ENCODE results near the gene PC.
"Not testable (repeated sequence)": the region's sequence is repeated elsewhere in the genome, so short reads cannot be mapped to it uniquely, and the experiment has no call there.

The PC gene

DNA sequence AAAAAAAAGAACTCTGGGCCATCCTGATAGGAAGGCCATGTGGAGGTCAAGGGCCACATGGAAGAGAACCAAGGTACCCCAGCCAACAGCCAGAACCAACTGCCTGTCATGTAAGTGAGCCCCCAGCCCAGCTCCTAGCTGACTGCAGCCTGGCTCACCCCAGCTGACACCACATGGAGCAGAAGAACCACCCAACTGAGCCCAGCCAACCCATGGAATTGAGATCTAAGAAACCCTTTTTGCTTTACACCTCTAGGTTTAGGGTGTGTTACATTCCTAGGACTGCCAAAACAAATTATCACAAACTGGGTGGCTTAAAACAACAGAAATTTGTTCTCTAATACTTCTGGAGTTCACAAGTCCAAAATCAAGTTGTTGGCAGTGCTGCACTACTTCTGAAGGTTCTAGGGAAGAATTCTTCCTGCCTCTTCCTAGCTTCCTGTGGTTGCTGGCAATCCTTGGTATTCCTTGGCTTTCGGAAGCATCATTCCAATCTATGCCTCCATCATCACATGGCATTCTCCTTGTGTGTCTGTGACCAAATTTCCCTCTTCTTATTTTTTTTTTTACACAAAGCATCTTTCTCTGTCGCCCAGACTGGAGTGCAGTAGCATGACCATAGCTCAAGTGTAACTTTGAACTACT, 21.3 kb upstream of the PC start:
- DNase-seq, result no peak

DNA sequence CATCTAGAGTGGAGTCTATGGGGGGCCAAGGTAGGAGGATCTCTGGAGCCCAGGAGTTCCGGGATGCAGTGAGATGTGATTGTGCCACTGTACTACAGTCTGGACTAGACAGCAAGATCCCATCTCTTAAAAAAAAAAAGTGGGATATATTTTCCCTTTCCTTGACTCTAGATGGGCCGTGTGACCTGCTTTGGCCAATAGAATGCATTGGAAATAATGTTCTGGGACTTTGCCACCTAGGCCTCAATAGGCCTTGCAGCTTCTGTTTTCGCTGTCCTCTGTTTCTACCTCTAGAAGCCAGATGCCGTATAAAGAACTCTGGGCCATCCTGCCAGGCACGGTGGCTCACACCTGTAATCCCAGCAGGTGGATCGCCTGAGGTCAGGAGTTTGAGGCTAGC, 20.5 kb upstream of the PC start:
- no peak for DNase-seq

DNA sequence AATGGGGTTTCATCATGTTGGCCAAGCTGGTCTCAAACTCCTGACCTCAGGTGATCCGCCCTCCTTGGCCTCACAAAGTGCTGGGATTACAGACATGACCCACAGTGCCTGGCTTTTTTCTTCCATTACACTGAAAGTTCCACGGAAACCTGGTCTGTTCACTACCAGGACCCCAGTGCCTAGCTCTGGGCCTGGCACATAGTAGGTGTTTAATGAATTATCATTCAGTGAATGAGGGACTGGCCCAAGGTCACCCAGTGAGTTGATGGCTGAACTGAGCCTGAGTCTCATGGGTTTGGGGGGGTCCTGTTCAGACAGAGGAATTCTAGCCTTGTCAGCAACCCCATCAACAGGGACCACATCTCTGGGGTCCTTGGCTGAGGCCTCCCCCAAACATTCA, 20.0 kb upstream of the PC start:
- no peak for DNase-seq

DNA sequence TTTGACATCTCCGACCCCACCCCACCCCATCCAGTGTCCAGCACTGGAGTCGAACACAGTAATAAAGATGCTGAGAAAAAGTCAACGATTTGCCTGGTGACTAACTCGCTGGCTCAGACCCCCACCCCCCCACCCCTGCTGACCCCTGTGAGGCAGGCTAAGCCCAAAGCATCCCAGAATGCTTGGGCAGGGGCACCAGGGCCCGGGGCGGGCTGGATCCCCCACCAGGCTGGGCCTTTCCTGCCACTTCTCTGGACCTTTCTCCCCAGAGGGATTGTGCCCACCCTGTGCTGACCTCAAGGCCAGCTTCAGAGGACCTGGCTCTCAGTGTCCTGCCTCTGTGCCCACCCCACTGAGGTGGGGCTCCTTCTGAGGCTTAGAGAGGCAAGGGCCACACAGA, 18.7 kb upstream of the PC start:
- no peak for DNase-seq

DNA sequence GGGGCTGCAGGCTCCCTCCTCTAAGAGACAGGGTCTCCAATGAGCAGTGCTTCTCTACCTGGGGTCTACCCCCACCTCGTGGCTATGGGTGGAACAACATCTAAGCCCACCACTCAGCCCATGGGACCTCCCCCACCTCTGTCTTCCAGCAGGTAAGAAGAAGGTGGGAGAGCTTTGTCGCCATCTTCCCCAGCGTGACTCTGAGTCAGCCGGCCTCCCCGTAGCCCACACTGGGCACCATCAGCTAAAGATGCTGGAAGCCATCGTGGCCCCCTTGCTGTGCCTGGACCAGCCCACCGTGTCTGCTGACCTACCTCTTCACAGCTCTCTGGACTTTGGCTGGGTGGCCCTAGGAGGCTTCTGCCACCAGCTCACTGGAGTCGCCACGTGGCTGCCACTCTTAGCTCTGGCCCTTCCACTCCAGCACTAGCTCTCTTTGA, 17.9 kb upstream of the PC start:
- peak; percentile 23 for DNase-seq

DNA sequence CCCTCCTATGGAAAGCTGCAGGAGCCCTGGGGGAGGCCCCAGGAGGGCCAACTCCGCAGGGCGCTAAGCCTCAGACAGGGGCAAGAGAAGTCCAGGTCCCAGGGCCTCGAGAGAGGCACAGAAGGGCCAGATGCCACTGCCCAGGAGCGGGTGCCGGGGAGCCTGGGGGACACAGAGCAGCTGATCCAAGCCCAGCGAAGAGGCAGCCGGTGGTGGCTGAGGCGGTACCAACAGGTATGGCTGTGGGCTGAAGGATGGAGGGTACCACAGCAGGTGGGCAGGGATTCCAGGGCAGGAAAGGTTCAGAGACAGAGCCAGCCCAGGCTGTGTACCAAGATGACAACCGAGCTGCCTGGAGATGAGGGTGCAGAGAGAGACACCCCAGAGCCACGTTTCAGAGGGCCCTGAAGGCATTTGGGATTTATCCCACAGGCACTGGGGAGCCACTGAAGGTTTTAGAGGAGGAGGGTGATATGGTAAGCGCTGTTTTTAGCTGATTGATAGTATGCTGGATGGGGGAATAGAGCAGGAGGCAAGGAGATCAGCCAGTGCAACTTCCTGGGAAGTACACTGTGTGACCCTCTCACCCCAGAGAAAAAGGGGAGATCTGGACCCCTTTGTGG, 17.3 kb upstream of the PC start:
- DNase-seq, result no peak

DNA sequence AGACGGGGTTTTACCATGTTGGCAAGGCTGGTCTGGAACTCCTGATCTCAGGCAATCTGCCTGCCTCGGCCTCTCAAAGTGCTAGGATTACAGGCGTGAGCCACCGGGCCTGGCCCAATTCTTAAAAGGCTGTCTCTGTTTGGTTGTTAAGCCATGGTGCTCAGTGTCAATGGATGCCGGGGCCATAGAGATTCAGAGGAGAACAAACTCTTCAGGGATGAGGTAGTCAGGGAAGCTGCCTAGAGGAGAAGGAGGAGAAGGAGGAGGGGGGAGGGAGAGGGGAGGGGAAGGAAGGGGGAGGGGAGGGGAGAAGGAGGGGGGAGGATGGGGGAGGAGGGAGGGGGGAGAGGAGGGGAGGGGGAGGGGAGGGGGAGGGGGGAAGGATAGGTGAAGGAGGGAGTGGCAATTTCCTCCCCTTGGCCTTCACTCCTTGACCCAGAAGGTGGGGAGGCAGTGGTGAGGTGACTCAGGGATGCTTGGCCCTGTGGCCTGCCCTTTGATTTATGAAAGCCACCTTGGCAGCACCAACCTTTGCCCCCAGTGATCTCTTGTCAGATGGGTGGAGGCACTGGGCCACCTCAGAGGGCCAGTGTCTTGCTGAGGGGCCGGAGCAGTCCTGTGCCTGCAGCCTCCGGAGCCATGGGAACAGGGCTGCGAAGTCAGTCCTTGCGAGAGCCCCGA, 16.7 kb upstream of the PC start, which contains the start of gene C11orf86:
Gene C11orf86, plus strand, starts transcription at position 581 of the 681 bp plus-strand sequence. Its CDS starts 59 bp downstream, at position 640.
- no peak for DNase-seq

DNA sequence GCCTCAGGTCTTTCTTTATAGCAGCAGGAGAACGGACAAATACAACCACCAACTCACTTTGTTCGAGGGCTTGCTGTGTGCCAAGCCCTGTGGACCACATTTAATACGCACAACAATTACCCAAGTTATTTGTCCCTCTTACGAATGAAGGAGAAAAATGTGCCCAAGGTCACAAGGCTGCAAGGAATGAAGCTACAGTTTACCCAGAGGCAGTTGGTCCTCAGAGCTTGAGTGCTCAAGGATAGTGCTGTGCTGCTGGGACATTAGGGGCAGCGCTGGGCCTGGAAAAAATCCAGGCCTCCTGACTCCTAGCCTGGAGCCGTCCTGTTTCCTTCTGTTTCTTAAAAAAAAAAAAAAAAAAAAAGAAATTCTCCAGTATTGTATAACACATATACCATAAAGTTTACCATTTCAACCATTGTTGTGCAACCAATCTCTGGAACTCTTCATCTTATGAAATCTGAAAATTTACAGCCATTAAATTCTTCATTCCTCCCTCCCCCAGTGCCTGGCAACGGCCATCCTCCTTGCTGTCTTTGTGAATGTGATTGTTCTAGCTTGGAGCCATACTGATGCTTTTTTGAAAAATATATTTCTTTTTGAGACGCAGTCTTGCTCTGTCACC, 15.9 kb upstream of the PC start:
- no peak for DNase-seq

DNA sequence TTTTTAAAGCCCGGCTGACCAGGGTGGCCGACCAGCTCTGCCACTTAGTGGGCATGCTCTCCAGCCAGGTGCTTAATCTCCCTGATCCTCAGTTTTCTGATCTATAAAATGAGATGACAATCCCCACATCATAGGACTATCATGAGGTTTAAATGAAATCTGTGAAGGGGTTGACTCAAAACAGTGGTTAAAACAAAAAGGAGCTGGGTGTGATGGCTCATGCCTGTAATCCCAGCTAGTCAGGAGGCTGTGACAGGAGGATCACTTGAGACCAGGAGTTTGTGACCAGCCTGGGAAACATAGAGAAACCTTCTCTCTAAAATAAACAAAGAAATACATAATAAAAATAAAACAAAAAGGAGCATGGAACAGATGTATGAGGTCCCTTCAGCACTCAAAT, 13.3 kb upstream of the PC start:
- no peak for DNase-seq

DNA sequence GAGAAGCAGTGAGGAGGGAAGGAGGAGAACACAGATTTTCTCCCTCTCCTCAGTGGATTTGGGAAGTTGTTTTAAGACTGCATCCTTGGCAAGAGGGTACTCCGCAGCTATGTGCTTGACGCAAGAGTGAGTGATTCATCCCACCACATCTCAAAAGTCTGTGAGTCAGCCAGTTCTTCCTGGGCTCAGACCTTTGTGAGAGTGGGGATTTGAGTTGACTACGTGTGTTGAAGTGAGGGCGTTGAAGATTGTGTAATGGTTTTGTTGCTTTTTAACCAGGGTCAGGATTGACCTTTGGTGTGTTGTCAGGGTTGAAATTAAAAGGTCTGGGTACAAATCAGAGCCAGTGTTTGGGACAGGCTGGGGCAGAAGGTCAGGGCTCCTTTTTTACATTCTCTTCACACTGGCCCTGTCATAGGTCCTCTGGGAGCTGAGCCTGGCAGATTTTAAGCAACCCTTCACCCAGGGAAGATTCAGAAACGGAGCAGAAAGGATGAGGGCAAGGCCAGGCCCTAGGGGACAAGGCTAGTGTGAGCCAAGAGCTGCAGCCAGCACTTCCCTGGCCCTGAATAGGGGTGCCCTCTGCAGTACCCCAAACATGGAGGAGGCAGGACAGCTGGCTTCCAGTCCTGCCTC, 12.7 kb upstream of the PC start:
- DNase-seq, result no peak

DNA sequence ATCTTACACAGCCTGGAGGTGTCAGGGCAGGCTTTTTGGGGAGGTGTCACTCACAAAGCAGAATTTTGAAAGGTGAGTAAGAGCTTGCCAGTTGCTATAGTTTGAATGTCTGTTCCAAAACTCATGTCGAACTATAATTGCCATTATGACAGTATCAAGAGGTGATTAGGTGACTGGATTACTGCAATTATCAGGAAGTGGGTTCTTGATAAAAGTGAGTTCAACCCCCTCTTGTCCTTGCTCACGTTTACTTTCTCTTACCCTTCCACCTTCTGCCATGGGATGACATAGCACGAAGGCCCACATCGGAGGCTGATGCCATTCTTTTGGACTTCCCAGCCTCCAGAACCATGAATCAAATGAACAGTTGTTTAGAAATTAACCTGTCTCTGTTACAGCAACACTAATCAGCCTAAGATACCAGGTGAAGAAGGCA, 12.2 kb upstream of the PC start:
- no peak for DNase-seq

DNA sequence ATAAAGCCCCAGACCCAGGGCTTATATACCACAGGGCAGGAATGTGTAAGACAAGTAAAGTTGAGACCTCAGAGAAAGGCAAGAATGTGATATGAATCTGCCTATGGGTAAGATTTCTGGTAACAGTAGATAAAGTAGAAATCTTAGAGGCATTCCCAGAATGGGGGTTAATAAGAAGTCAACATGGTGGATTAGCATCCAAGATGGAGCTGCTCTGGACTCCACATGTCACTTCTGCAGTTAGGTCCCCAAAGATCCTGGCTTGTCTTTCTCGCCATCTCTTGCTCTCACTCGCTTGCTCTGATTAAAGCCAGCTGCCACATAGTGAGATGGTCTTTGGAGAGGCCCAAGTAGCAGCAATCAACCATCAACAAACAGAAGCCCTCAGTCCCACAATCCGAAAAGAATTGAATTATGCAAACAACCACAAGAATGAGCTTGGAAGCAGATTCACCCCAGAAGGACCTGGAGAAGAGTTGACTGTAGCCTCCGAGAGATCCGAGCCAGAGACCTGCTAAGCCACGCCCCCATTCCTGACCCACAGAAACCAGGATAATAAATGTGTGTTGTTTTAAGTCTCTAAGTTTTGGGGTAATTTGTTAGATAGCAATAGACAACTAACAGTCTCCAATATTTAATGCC, 11.5 kb upstream of the PC start:
- DNase-seq, result no peak

DNA sequence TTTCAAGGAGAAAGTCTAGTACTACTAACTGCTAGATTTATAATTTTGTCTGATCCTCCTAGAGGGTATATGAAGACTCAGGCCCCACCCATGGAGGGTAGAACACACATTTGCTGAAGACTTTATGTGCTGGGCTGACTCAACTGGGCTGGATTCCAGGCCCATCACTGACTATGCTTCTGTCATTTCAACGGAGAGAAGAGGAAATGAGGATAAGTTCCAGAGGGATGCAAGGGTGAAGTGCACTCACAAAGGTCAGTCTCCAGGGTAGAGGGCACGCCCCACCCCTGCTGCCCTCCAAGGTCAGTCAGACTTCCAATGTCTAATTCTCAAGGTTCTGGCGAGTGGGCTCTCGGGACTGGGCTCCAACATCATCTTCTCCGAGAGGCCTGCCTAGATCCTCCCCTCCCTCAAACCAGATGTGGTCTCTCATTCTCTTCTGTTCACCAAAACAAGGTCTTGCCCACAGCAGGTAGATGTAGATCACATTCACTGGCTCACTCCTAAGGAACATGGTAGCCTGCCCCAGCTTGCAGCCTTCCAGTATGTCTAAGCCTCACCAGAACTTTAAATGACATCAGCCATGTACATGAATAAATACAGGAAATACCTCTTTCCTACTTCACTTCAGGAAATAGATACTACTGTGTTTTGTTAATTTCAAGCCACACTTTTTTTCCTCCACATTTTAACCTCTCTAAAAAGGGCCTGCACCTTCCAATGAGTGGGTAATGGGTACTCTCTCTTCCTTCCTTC, 9.7 kb upstream of the PC start:
- no peak for DNase-seq

DNA sequence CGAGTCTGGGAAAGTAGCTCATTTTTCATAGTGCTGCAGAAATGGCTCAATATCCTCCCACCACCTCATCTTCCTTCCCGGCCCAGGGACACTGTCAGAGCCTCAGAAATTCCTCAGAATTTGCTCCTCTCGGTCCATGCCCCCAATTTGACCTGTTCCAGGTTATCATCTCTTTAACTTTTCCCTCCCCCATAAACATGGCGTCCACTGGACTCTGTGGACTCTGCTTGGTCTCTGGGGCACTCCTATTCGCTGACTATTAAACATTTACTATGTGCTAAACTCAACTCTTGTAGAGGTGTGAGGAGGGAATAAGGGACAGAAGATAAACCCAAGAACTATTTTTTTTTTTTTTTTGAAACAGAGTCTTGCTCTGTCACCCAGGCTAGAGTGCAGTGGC, 8.2 kb upstream of the PC start:
- DNase-seq, result no peak

DNA sequence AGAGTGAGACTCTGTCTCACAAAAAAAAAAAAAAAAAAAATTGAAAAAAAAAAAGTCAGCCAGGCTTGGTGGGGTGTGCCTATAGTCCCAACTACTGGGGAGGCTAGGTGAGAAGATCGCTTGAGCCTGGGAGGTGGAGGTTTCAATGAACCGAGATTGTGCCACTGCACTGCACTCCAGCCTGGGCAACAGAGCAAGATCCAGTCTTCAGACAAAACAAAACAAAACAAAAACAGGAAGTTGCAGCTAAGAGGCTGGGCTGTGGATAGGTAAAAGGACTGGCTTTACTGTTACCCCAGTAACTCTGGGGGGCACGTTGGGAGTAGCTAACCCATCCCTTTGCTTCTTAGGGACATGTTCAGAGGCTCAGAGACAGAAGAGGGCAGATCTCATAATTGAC, 6.3 kb upstream of the PC start:
- DNase-seq, result no peak

DNA sequence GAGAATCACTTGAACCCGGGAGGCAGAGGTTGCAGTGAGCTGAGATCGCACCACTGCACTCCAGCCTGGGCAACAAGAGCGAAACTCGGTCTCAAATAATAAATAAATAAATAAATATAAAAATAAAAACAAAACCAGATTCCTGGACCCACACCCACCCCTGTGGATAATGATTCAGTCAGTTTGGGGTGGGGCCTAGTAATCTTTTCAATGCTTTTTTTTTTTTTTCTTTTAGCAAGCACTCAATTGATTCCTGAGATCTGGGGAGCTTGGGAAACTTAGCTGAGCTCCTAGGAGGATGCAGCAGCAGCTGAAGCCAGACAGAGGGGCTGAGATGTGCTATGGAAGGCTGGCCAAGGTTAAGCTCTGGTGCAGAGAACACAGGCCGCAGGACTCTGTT, 4.6 kb upstream of the PC start:
- no peak for DNase-seq

DNA sequence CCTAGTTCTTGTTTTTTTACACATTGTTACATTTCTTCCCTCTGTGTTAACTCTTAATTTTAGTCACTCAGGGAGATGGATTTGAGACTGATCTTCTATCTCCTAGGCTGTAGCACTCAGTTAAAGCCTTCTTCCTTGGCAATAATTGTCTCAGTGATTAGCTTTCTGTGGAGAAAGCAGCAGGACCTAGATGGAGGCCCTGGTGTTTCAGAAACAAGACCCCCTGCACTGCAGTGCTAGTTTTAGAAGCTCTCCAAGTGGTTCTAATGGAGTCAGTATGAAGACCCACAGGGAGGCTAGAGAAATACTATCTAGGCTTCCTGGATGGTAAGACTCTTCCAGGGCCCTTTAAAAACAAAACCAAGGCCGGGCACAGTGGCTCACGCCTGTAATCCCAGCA, 4.1 kb upstream of the PC start:
- DNase-seq, result no peak

DNA sequence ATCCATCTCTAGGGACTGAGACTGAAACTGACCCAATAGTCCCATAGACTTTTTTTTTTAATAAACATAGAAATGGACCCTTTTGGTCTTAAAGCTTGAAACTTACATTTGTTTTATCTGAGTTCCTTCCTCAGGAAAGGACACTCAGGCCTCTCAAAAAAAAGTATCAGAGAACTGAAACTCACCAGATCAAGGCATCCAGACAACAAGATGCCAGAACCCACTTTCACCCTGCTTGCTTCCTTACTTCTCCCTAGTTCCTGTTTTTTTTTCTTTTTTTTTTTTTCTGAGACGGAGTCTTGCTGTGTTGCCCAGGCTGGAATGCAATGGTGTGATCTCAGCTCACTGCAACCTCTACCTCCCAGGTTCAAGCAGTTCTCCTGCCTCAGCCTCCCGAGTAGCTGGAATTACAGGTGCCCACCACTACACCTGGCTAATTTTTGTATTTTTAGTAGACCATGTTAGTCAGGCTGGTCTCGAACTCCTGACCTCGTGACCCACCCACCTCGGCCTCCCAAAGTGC, 3.6 kb upstream of the PC start:
- not testable (repeated sequence) for DNase-seq

DNA sequence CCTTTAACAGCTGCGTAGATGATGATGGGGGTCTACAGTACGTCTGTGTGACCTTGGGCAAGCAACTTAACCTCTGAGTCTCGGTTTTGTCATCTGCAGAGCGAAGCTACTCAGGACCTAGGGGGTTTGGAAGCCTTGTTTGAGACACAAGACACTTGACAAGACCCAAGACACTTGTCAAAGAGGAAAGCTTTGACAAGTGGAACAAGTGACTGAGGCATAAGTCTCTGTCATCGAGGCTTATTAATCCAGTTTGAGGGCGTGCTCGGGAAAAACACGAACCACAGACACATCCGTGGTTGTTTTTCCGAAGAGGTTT, 732 bp upstream of the PC start:
- DNase-seq, result no peak

DNA sequence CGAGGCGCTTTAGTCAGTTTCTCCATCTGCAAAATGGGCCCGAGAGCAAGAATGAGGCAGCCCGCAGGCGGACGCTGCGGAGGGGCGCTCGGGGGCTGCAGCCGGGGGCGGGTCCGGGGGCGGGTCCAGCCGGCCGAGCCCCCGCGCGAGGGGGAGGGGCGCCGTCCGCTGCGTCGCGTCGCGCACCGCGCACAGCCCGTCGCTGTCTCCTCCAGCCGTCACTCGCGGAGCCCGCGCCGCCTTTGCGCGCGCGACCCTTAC, 282 bp downstream of the PC start:
- peak; percentile 50 for DNase-seq

DNA sequence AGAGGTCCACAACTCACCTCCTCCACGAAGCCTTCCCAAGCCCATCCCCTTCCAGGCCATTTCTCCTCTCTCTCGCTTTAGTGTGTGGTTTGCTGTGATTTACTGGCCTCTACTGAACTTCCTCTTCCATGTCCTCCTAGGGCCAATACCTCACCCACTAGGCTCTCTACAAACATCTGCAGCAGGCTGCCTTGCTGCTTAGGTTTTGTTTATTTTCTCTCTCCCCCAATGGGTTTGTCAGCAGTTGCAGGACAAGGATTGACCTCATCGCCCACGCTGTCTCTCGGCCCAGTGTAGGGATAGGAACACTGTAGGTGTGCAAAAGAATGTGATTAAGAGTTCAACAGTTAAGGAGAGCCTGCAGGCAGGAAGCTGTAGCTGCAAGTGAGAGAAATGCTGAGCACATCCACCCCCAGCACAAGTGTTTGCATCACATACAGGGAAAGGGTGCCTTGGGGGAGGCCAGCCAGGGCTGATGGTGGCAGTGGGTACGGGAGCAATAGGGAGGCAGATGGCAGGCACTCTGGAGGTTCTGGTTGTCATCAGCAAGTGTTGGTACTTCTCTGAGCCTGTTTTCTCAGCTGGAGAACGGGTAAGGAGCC, 1.4 kb downstream of the PC start:
- DNase-seq, result no peak
